ENCODE data around the gene TSC2.

Gene TSC2

GRCh38 chr16:2047330-2048115, at the start of gene TSC2, which contains the start of gene NTHL1:
TSC2 (plus strand) TSS chr16:2047985; CDS start chr16:2048616, 631 bp downstream.
NTHL1 (minus strand) TSS chr16:2047834; CDS start chr16:2047823, 11 bp downstream.
- peak; percentile 88 for DNase-seq (ENCODE audit: low read depth)

GRCh38 chr16:1998360-1998835, 49.4 kb upstream of the TSC2 start:
- DNase-seq (ENCODE audit: low read depth) = no peak

- no peak for DNase-seq (ENCODE audit: low read depth)
These were observed 48.7 kb upstream of the TSC2 start for GRCh38 chr16:1998852-1999801.

GRCh38 chr16:1999866-2000514, 47.8 kb upstream of the TSC2 start:
- DNase-seq (ENCODE audit: low read depth) = no peak

GRCh38 chr16:2001035-2001434, 46.8 kb upstream of the TSC2 start:
- DNase-seq (ENCODE audit: low read depth) = no peak

- DNase-seq (ENCODE audit: low read depth) = no peak
These were observed 46.1 kb upstream of the TSC2 start for GRCh38 chr16:2001456-2002355.

- DNase-seq (ENCODE audit: low read depth) = no peak
These were observed 45.2 kb upstream of the TSC2 start for GRCh38 chr16:2002406-2003230.

GRCh38 chr16:2003231-2003826, 44.5 kb upstream of the TSC2 start:
- no peak for DNase-seq (ENCODE audit: low read depth)

- peak; percentile 71 for DNase-seq (ENCODE audit: low read depth)
These were observed 43.8 kb upstream of the TSC2 start for GRCh38 chr16:2003827-2004641.

- DNase-seq (ENCODE audit: low read depth) = no peak
These were observed 42.8 kb upstream of the TSC2 start for GRCh38 chr16:2004795-2005517.

GRCh38 chr16:2005646-2006045, 42.1 kb upstream of the TSC2 start:
- DNase-seq (ENCODE audit: low read depth) = no peak

- DNase-seq (ENCODE audit: low read depth) = no peak
These were observed 41.5 kb upstream of the TSC2 start for GRCh38 chr16:2006317-2006716.

- DNase-seq (ENCODE audit: low read depth) = no peak
These were observed 40.5 kb upstream of the TSC2 start for GRCh38 chr16:2007081-2007836.

GRCh38 chr16:2008009-2008526, 39.7 kb upstream of the TSC2 start:
- no peak for DNase-seq (ENCODE audit: low read depth)

- no peak for DNase-seq (ENCODE audit: low read depth)
These were observed 39.1 kb upstream of the TSC2 start for GRCh38 chr16:2008631-2009163.

GRCh38 chr16:2009164-2009711, 38.5 kb upstream of the TSC2 start:
- no peak for DNase-seq (ENCODE audit: low read depth)
